HG03139 (cell line): ENCODE measurements around the gene AP3B2.
"Not testable (repeated sequence)": the region's sequence is repeated elsewhere in the genome, so short reads cannot be mapped to it uniquely, and the experiment has no call there.

ENCODE experiments used
- ATAC-seq: cut with Tn5 transposase; IDR thresholded peaks from one replicate; pipeline ENCODE4 v1.9.1; 2021; ENCODE audit not compliant: unreplicated experiment

AP3B2 gene, protein sequence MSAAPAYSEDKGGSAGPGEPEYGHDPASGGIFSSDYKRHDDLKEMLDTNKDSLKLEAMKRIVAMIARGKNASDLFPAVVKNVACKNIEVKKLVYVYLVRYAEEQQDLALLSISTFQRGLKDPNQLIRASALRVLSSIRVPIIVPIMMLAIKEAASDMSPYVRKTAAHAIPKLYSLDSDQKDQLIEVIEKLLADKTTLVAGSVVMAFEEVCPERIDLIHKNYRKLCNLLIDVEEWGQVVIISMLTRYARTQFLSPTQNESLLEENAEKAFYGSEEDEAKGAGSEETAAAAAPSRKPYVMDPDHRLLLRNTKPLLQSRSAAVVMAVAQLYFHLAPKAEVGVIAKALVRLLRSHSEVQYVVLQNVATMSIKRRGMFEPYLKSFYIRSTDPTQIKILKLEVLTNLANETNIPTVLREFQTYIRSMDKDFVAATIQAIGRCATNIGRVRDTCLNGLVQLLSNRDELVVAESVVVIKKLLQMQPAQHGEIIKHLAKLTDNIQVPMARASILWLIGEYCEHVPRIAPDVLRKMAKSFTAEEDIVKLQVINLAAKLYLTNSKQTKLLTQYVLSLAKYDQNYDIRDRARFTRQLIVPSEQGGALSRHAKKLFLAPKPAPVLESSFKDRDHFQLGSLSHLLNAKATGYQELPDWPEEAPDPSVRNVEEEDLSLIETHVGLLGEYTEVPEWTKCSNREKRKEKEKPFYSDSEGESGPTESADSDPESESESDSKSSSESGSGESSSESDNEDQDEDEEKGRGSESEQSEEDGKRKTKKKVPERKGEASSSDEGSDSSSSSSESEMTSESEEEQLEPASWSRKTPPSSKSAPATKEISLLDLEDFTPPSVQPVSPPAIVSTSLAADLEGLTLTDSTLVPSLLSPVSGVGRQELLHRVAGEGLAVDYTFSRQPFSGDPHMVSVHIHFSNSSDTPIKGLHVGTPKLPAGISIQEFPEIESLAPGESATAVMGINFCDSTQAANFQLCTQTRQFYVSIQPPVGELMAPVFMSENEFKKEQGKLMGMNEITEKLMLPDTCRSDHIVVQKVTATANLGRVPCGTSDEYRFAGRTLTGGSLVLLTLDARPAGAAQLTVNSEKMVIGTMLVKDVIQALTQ

DNA sequence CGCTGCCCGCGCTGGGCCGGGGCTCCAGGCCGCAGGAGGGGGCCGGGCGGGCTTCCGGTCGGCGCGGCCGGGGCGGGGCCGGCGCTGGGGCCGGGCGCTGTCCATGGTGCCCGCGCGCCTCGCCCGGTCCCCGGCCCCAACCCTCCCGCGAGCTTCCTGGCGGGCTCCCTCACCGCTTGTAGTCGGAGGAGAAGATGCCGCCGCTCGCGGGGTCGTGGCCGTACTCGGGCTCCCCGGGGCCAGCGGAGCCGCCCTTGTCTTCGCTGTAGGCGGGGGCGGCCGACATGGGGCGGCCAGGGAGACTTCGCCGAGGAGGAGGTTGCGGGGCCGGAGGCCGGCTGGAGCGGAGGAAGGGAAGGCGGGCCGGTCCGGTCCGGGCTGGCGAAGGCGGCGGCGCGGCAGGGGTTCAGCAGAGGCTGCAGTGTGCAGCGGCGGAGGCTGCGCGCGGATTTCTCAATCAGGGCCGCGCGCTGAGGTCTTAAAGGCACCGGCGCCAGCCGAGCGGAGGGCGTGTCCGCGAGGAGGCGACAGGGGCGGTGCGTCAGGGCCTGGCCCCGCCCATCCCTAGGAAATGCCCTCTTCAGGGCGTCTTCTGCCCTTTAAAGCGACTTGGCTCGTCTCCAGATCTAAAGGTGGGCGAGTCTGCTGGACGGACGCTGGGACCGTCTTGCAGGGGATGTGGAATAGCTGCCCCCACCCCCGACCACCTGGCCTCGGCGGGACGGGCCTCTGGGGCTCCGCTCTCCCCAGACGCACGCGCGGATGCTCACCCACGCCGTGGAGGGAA lies at the start of gene AP3B2:
TSS of gene AP3B2 (minus strand) at position 455 of the 787 bp plus-strand sequence. CDS start at position 286, 169 bp downstream.
- peak; percentile 92 for ATAC-seq

DNA sequence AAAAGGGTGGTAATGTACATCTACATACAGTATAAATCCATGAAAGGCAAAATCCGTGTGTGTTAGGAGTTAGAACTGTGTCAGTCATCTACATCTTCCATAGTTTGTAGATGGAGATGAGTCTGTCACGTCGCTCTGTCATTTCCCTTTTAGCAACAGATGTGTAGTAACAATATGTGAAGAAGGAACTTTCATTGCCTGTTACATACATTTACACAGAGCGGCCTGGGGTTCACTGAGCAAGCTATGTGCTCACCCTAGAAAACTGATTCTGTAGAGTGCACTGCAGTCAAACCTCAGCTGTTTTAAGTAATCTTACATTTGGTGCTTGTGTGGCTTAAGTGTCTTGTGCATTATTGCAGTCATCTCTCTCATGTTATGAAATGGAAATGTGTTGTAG lies 41.6 kb upstream of the AP3B2 start:
- ATAC-seq: no peak

DNA sequence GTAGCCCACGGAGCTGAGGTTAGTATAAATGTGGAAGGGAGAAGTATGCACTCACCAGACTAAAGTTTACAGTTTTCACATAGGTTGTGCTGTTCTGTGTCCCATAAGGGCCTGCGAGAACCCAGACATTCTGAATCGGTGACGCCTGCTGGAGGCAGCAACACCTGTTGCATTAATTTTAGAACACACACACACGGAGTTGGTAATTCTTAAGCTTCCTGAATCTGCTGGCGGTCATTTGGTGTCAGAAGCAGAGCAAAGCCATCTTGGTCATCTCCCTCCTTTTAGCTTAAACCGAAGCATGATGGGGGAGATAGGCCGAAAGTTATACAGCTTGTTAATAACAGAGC lies 41.1 kb upstream of the AP3B2 start:
- ATAC-seq: peak; percentile 35

DNA sequence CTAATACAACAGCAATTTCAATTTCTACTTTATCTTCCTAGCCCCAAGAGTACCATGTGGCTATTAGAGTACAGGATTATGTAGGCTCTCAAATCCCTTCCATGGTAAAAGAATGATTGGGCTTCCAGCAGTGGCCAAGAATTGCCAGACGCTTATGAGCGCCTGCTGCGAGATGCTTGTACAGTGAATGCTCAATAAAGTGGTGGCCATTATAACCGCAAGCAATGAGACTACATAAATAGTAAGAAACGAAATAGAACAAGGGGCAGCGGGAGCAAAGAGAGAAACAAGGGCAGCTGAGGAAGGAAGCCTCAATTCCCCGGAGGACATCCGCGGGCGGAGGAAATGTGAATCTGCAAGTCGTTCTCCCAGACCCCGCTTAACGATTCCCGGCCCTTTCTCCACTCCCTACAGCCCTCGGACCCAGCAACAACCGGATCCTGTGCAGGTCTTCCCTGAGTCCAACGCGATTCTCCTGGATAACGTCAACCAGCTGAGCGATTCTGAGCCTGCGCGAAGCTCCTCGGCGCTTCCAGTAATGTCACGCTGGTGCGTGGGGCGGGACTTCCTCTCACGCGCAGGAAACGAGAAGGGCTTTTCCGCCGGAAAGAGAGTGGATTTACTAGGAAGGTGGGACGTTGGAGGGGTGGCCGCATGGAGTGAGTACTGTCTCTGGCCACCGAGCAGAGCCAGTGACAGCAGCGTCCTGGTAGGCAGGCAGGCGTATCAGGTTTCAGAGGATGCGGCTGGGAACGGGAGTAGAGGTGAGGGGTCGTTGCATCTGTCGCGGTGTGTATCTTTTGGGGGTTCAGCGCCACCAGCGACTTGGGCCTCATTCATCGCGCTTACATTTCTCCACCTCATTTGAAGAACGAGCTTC lies 40.5 kb upstream of the AP3B2 start:
- ATAC-seq: peak; percentile 92

GRCh38 chr15:82748315-82748714 lies 38.6 kb upstream of the AP3B2 start:
- no peak for ATAC-seq

DNA sequence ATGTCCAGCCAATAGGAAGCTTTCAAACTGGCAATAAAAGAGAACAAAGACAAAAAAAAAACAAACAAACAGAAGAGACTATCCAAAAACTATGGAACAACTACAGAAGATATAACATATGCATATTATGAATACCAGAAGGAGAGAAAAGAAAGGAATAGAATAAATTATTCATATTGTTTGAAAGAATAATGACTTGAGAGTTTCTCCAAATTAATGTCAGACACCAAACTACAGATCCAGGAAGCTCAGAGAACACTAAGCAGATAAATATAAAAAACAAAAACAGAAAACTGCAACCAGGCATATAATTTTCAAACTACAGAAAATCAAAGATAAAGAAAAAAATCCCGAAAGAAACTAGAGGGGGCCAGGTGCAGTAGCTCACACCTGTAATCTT lies 34.1 kb upstream of the AP3B2 start:
- ATAC-seq: no peak

DNA sequence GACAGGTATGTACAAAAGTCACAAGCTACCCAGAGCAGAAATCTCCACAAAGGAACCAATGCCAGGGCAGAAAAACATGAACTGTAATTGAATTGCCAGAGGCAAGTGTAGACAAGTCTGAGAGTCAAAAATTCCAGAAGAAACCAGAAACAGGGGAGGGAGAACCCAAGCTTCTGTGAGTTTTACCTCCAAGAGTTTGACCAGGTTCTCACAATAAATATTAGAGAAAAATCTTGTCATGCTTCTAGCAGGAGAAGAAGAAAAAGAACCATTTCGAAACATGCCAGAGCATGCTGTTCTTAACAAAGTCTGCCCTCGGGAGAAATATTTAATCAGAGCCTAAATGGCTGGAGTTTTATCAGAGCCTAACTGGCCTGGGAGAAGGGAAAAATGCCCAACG lies 32.5 kb upstream of the AP3B2 start:
- ATAC-seq: no peak

GRCh38 chr15:82739086-82739485 lies 29.4 kb upstream of the AP3B2 start:
- ATAC-seq: no peak

DNA sequence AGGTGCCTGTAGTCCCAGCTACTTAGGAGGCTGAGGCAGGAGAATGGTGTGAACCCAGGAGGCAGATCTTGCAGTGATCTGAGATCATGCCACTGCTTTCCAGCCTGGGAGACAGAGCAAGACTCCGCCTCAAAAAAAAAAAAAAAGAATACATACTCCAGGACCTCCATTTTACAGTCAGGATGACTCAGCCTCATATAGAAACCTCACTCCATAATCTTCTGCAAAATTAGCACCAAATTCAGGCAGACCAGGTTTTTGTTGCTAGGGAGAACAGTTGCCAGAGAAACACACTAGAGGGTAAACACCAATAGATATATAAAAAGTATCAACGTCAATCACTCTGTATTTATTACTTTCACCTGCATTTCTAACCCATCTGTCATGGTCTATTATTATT lies 28.3 kb upstream of the AP3B2 start:
- ATAC-seq: no peak

DNA sequence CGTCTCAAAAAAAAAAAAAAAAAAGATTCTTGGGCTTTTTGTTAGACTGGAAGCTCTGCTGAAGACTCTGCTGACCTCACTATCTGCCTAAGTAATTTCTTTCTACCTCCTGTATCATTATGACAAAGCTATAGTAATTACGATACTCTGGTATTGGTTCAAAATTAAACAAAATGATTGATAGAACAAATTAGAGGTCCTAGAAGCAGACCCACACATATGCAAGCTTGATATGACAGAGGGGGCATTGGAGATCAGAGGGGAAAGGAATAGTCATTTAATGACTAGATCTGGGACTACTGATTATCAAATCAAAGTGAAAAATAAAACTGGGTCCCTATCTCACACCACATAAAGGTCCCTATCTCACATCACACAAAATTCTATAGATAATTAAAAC lies 21.9 kb upstream of the AP3B2 start:
- ATAC-seq: no peak

- no peak for ATAC-seq
Measured at GRCh38 chr15:82730022-82730530, 20.4 kb upstream of the AP3B2 start.

DNA sequence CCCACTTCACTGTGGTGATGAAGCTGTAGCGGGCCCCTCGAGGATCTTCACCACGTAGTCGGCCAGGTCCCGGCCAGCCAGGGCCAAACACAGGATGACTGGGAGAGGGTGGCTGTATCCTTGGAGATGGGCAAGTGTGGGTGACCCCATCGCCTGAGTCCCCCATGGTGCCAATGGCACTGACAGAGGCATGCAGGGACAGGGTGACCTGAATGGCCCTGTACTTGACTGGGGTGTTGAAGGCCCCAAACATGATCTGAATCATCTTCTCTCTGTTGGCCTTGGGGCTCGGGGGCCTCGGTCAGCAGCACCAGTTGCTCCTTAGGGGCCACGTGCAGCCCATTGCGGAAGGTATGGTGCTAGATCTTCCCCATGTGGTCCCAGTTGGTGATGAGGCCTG lies 17.1 kb upstream of the AP3B2 start:
- no peak for ATAC-seq

- no peak for ATAC-seq
Measured at GRCh38 chr15:82715003-82715402, 5.3 kb upstream of the AP3B2 start.

DNA sequence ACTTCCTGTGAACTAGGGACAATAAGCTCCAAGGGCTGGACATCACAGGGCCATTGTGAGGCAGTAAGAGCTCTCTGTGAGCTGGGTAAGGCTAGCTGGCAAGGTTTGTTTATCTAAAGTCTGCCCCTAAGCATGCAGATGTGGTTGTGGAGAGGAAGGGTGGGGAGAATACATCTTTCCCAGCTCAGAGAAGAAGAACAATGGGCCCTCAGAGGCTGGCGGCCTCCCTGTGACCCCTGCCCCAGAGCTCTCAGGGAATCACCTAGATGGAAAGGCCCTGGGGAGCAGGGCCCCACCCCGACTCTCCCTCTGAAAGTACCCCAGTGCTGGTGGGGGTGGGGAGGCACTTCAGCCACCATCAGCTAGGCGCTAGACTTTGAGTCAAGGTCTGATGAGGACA lies 4.3 kb upstream of the AP3B2 start:
- no peak for ATAC-seq

GRCh38 chr15:82712036-82712435 lies 2.4 kb upstream of the AP3B2 start:
- ATAC-seq: no peak

- no peak for ATAC-seq
Measured at GRCh38 chr15:82710926-82711490, 1.3 kb upstream of the AP3B2 start.

- ATAC-seq: no peak
Measured at GRCh38 chr15:82710208-82710555, 507 bp upstream of the AP3B2 start.

GRCh38 chr15:82709081-82709420 lies 624 bp downstream of the AP3B2 start:
- ATAC-seq: no peak

- ATAC-seq: not testable (repeated sequence)
Measured at GRCh38 chr15:82705856-82706255, 3.8 kb downstream of the AP3B2 start.

GRCh38 chr15:82699726-82700125 lies 9.9 kb downstream of the AP3B2 start:
- ATAC-seq: no peak
